ENCODE results near the gene IGSF21. TPM values are rescaled to one million over a fixed set of nuclear protein-coding genes. Genes with fewer than 3 reads are reported as not detected.

The IGSF21 gene
- total and polyA plus RNA-seq, 2 of the 4 experiments (the other 2 are of a cell fraction), result not detected

- H3K27me3 ChIP-seq (ENCODE audit: control insufficient read depth, insufficient read depth, low read length), result no peaks in the 10 kb centered on the region
- no peaks in the 10 kb centered on the region for H4K20me1 ChIP-seq (ENCODE audit: insufficient read depth, low read length)
- H3K9ac ChIP-seq (ENCODE audit: low read depth, low read length), result no peak overlapping the region
- no peak overlapping the region for H3K4me3 ChIP-seq (ENCODE audit: insufficient read depth, low read depth, low read length)
- H2BK15ac ChIP-seq (ENCODE audit: low read depth, low read length), result no peak overlapping the region
- no peaks in the 10 kb centered on the region for H3K36me3 ChIP-seq (ENCODE audit: control insufficient read depth, insufficient read depth, low read length)
- no peak overlapping the region for H3K56ac ChIP-seq (ENCODE audit: extremely low read depth, insufficient read depth, low read length)
- no peak overlapping the region for H3K27ac ChIP-seq (ENCODE audit: insufficient read depth, low read length)
- no peaks in the 10 kb centered on the region; the same call in 1 of the 2 replicates for H3K9me3 ChIP-seq (ENCODE audit: control insufficient read depth, insufficient read depth, low read length)
- no peaks in the 10 kb centered on the region for H3K79me1 ChIP-seq (ENCODE audit: low read depth in 1 of 2, low read length in 2 of 2)
- H3K9me1 ChIP-seq (ENCODE audit: insufficient read depth, low read length), result no peaks in the 10 kb centered on the region
- WGBS, 2 experiments (ENCODE audit: extremely low coverage in 2 of 2, insufficient read length in 1 of 2), result 58% methylated on average over 7 of the region's 8 CpGs; no CpG with 5 or more reads in 1 of the 2 experiments
- no TSS peak for BruUV-seq (replicated peaks)
- CTCF ChIA-PET, result no interaction called here
- H4K8ac ChIP-seq (ENCODE audit: low read depth in 2 of 2, low read length in 2 of 2), result no peak overlapping the region
- H3K4ac ChIP-seq (ENCODE audit: low read depth, low read length), result no peak overlapping the region
- H2AK5ac ChIP-seq (ENCODE audit: low read depth, low read length), result no peak overlapping the region
- ATAC-seq (ENCODE audit: low read depth) (no peak), DNase-seq (no peak)
- dilution Hi-C loops (cut with HindIII; ENCODE audit: low sequenced_read_pairs, unreplicated experiment), result no loop called here
- no peak overlapping the region for H4K91ac ChIP-seq (ENCODE audit: insufficient read depth, low read depth, low read length)
- no peak overlapping the region for H3K23ac ChIP-seq (ENCODE audit: low read depth, low read length)
- H2AK9ac ChIP-seq (replicated peaks; ENCODE audit: low read depth, low read length, poor library complexity), result no peak overlapping the region
- no peak for TF ChIP-seq MAFK (IDR thresholded peaks at IDR 0.05; ENCODE audit: low read depth, low read length)
- TF ChIP-seq BHLHE40 (IDR thresholded peaks at IDR 0.05; ENCODE audit: low read depth, low read length), result no peak
- no peak for TF ChIP-seq FOS (IDR thresholded peaks at IDR 0.05; ENCODE audit: low read depth, low read length)
- TF ChIP-seq, protein P1, sequence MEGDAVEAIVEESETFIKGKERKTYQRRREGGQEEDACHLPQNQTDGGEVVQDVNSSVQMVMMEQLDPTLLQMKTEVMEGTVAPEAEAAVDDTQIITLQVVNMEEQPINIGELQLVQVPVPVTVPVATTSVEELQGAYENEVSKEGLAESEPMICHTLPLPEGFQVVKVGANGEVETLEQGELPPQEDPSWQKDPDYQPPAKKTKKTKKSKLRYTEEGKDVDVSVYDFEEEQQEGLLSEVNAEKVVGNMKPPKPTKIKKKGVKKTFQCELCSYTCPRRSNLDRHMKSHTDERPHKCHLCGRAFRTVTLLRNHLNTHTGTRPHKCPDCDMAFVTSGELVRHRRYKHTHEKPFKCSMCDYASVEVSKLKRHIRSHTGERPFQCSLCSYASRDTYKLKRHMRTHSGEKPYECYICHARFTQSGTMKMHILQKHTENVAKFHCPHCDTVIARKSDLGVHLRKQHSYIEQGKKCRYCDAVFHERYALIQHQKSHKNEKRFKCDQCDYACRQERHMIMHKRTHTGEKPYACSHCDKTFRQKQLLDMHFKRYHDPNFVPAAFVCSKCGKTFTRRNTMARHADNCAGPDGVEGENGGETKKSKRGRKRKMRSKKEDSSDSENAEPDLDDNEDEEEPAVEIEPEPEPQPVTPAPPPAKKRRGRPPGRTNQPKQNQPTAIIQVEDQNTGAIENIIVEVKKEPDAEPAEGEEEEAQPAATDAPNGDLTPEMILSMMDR (conservative IDR thresholded peaks at IDR 0.05; ENCODE audit: low read depth, low read length), result no peak
- no peak overlapping the region for H2BK5ac ChIP-seq (ENCODE audit: low read depth, low read length, poor library complexity, severe bottlenecking)
- no peak overlapping the region for H2BK120ac ChIP-seq (ENCODE audit: low read depth, low read length)
- no peak overlapping the region for H4K5ac ChIP-seq (ENCODE audit: low read depth, low read length)
- POLR2A ChIA-PET (ENCODE audit: unreplicated experiment), result no interaction called here
- no peaks in the 10 kb centered on the region for H3K4me1 ChIP-seq (ENCODE audit: control insufficient read depth, insufficient read depth, low read length)
- H3K18ac ChIP-seq (ENCODE audit: low read depth, low read length), result no peak overlapping the region
- H2AFZ ChIP-seq (replicated peaks; ENCODE audit: low read length, poor library complexity), result no peak overlapping the region
- H2BK20ac ChIP-seq (ENCODE audit: low read depth, low read length), result no peak overlapping the region
- no peak overlapping the region for H3K4me2 ChIP-seq (ENCODE audit: low read depth, low read length)
- intact Hi-C loops (cut with micrococcal nuclease), result no loop called here
- in situ Hi-C loops (cut with MboI; ENCODE audit: low sequenced_read_pairs), result no loop called here
- H3K14ac ChIP-seq (replicated peaks; ENCODE audit: low read depth, low read length), result no peak overlapping the region
Measured at GRCh38 chr1:18140411-18140810, 32.8 kb downstream of the IGSF21 start.

Data from IMR-90 (cell line).